Upper lobe of right lung (tissue), 1 donor: ENCODE results near the gene SLC35E1. TPM values are rescaled to one million over a fixed set of nuclear protein-coding genes. Genes with fewer than 3 reads are reported as not detected.
"Not testable (repeated sequence)": the region's sequence is repeated elsewhere in the genome, so short reads cannot be mapped to it uniquely, and the experiment has no call there.

ENCODE experiments used
- ATAC-seq: fragments of 200-7000 bp; cut with Tn5 transposase; one replicate; pipeline ENCODE4 v1.9.1; 2020; ENCODE audit warnings: mild to moderate bottlenecking, moderate library complexity
- DNase-seq: peaks from one replicate; pipeline ENCODE4 v3.0.0-alpha.2; 2020
- H3K27ac ChIP-seq: fragments of 200-600 bp; one replicate; pipeline ENCODE4 v1.8.0; 2022
- H3K27me3 ChIP-seq: fragments of 200-600 bp; one replicate; pipeline ENCODE4 v1.8.0; 2022; ENCODE audit warnings: mild to moderate bottlenecking
- H3K36me3 ChIP-seq: fragments of 200-600 bp; one replicate; pipeline ENCODE4 v1.8.0; 2022
- H3K4me1 ChIP-seq: fragments of 200-600 bp; one replicate; pipeline ENCODE4 v1.8.0; 2022
- H3K4me3 ChIP-seq: fragments of 200-600 bp; one replicate; pipeline ENCODE4 v1.8.0; 2022; ENCODE audit warnings: mild to moderate bottlenecking
- H3K9me3 ChIP-seq: fragments of 200-600 bp; one replicate; pipeline ENCODE4 v1.8.0; 2022
- CTCF ChIP-seq: fragments of 200-600 bp; IDR thresholded peaks from one replicate; pipeline ENCODE4 v1.8.0; 2022; ENCODE audit warnings: antibody characterized with exemption
- intact Hi-C: fragments of 100-400 bp; cut with DNase I; formaldehyde crosslinking; loops from one replicate; pipeline ENCODE4 v1.11.0; 2022
- total RNA-seq: library from RNA; stranded (reverse); fragmentation: NEBNext Ultra II Directional; extraction: Animal tissue kit (Norgen Biotek cat#: 25700); gene quantifications from one replicate; pipeline ENCODE4 v1.2.1, GENCODE V29; 2021
- donor health status: DM: no; HTN: yes; CAD: no; lungs with severe emphysema.

Gene SLC35E1
- total RNA-seq, 1 donor from 2014 or later: 51.2 TPM

GRCh38 chr19:16516923-16517610 lies 55.1 kb downstream of the SLC35E1 start:
- intact Hi-C loops: no loop called here
- Histone ChIP-seq H3K27me3 (no peaks in the 10 kb centered on the region), H3K27ac (no peak overlapping the region), H3K36me3 (peaks cover 68% of the 10 kb centered on the region), H3K4me3 (no peak overlapping the region), H3K4me1 (no peaks in the 10 kb centered on the region), H3K9me3 (no peaks in the 10 kb centered on the region)
- ATAC-seq: no peak
- DNase-seq: no peak
- no peak for TF ChIP-seq CTCF

GRCh38 chr19:16516381-16516780 lies 55.8 kb downstream of the SLC35E1 start:
- DNase-seq (no peak), ATAC-seq (no peak)
- H3K4me1 ChIP-seq: no peaks in the 10 kb centered on the region
- no peaks in the 10 kb centered on the region for H3K27me3 ChIP-seq
- H3K36me3 ChIP-seq: peaks cover 68% of the 10 kb centered on the region
- no peak for TF ChIP-seq CTCF
- no peak overlapping the region for H3K4me3 ChIP-seq
- intact Hi-C loops: no loop called here
- no peaks in the 10 kb centered on the region for H3K9me3 ChIP-seq
- no peak overlapping the region for H3K27ac ChIP-seq

GRCh38 chr19:16514383-16515019 lies 57.7 kb downstream of the SLC35E1 start:
- Histone ChIP-seq H3K9me3 (no peaks in the 10 kb centered on the region), H3K4me3 (no peak overlapping the region), H3K36me3 (peaks cover 58% of the 10 kb centered on the region), H3K4me1 (no peaks in the 10 kb centered on the region), H3K27me3 (no peaks in the 10 kb centered on the region), H3K27ac (no peak overlapping the region)
- DNase-seq (no peak), ATAC-seq (peak; percentile 17)
- intact Hi-C loops: no loop called here
- TF ChIP-seq CTCF: no peak

- H3K27ac ChIP-seq, H3K4me3 ChIP-seq, intact Hi-C loops, H3K4me1 ChIP-seq, H3K9me3 ChIP-seq, H3K27me3 ChIP-seq, ATAC-seq, DNase-seq: not testable (repeated sequence)
- H3K36me3 ChIP-seq: peaks cover 42% of the 10 kb centered on the region
Observed at GRCh38 chr19:16512611-16513010, 59.6 kb downstream of the SLC35E1 start.

GRCh38 chr19:16509141-16510061 lies 62.8 kb downstream of the SLC35E1 start:
- peak; percentile 45 for ATAC-seq
- intact Hi-C loops: no loop called here

More at GRCh38 chr19:16509141-16510061, 62.8 kb downstream of the SLC35E1 start:
- DNase-seq: no peak
- Histone ChIP-seq H3K4me3 (no peak overlapping the region), H3K9me3 (no peaks in the 10 kb centered on the region), H3K27me3 (no peaks in the 10 kb centered on the region), H3K36me3 (peaks cover 25% of the 10 kb centered on the region), H3K4me1 (peaks cover 5% of the 10 kb centered on the region), H3K27ac (peak overlapping the region; percentile 65)
- no peak for TF ChIP-seq CTCF
